H1 (cell line): Measurements from ENCODE around the gene STAC. TPM values are rescaled to one million over a fixed set of nuclear protein-coding genes. Genes with fewer than 3 reads are reported as not detected.

Source experiments
- CHD2 ChIP-seq: IDR thresholded peaks from 2 replicates; pipeline ENCODE4 v1.6.1; 2012; ENCODE audit warnings: low read length, improper control_type of control experiment
- SIX5 ChIP-seq: IDR thresholded peaks from 2 replicates; pipeline ENCODE4 v1.6.1; 2011; ENCODE audit warnings: mild to moderate bottlenecking, low read depth, low read length
- polyA plus RNA-seq, 7 experiments: library from polyadenylated mRNA; depleted of rRNA in 3 of 7; stranded (reverse) in 5 of 7; unstranded in 2 of 7; fragments of >200 nt in 5 of 7; fragments of 200-250 nt in 2 of 7; gene quantifications; 1 replicate in 5 of 7; 2 replicates in 1 of 7; 4 replicates in 1 of 7; pipeline versions ENCODE4 v1.2.1 to v1.2.3, GENCODE V29; 2011 to 2013; ENCODE audit warnings: missing spikeins in 2 of 7, mixed read lengths in 2 of 7
- total RNA-seq: library from RNA; stranded (reverse); fragmentation: NEBNext Ultra II Directional; extraction: Animal tissue kit (Norgen Biotek cat#: 25700); gene quantifications from 2 replicates; pipeline ENCODE4 v1.2.1, GENCODE V29; 2021

The STAC gene
- total and polyA plus RNA-seq, 2 of the 8 experiments (the other 6 are each of a cell fraction or from before 2014, with no cell fraction given) = 8.0 to 18.1 TPM

DNA sequence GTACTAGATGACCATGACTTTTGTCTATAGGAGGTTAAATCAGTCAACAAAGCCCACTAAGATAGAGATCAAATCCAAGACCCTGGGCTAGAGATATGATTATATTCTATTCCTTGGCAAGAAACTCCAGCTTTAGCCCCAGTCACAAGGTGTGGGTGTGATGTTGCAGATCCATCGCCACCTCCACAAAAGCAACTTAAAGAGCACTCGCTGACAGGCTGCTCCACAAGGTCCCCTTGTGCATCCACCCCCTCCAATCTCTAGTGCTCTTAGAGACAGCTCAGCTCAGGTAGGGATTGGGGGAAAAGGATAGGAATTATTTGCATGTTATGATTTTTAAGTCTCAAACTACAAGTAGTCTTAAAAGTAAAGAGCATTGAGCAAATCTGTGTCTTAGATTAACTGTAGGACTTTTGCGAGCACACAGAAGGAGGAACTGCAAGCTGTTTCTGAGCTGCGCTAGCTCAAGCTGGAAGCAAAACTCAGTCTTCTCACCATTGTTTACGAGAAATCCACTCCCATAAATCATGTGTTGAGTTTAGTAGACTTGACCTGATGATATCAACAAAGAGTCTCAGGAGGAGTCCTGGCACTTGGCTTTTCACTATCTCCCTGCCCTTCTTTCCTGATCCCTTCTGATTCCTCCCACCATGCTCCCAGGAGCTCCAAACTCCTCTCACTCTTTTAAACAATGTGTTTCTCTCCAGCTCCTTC, 177.6 kb downstream of the STAC start (continued):
- no peak for TF ChIP-seq SIX5
- TF ChIP-seq CHD2 = no peak
